Skeletal muscle satellite cell (primary cell): ENCODE results near the gene PDIA3.

Experiments used
- H3K27me3 ChIP-seq: 2 replicates; pipeline ENCODE4 v1.7.0; 2013; ENCODE audit warnings: low read length; ENCODE audit not compliant: control insufficient read depth, insufficient read depth
- H3K36me3 ChIP-seq: 2 replicates; pipeline ENCODE4 v1.7.0; 2013; ENCODE audit warnings: mild to moderate bottlenecking, control low read depth, low read length; ENCODE audit not compliant: insufficient read depth
- H3K4me1 ChIP-seq: 2 replicates; pipeline ENCODE4 v1.7.0; 2013; ENCODE audit warnings: low read length; ENCODE audit not compliant: control insufficient read depth, insufficient read depth
- H3K4me2 ChIP-seq: 2 replicates; pipeline ENCODE4 v1.7.0; 2013; ENCODE audit warnings: mild to moderate bottlenecking, low read length
- H3K4me3 ChIP-seq: 2 replicates; pipeline ENCODE4 v1.7.0; 2013; ENCODE audit warnings: low read length
- H3K9ac ChIP-seq: 2 replicates; pipeline ENCODE4 v1.7.0; 2013; ENCODE audit warnings: mild to moderate bottlenecking, low read depth, low read length, moderate library complexity
- H3K9me3 ChIP-seq: replicated peaks from 2 replicates; pipeline ENCODE4 v1.7.0; 2013; ENCODE audit warnings: mild to moderate bottlenecking, control low read depth, low read length

The PDIA3 gene

GRCh38 chr15:43751885-43752284 is 5.6 kb downstream of the PDIA3 start:
- Histone ChIP-seq H3K4me2 (no peak overlapping the region), H3K9me3 (no peaks in the 10 kb centered on the region), H3K4me3 (no peak overlapping the region), H3K27me3 (no peaks in the 10 kb centered on the region), H3K4me1 (peaks cover 14% of the 10 kb centered on the region), H3K36me3 (peaks cover 51% of the 10 kb centered on the region), H3K9ac (no peak overlapping the region)

DNA sequence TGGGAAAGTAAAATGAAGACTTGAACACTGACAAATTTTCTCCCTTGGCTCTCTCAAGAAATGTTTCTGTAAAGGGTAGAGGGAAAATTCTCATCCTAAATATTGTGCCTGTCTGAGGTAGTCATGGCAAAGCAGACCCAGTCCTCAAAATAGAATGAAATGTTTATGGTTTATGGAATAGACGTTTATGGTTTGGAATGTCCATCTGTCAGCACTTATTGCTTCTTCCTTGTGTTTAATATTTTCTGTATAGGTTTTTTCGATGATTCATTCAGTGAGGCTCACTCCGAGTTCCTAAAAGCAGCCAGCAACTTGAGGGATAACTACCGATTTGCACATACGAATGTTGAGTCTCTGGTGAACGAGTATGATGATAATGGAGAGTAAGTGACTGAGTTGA is 16.6 kb downstream of the PDIA3 start:
- no peak overlapping the region for H3K4me2 ChIP-seq
- H3K27me3 ChIP-seq = no peaks in the 10 kb centered on the region
- H3K4me3 ChIP-seq = no peak overlapping the region
- H3K36me3 ChIP-seq = peaks cover 75% of the 10 kb centered on the region
- H3K9me3 ChIP-seq = no peaks in the 10 kb centered on the region
- no peak overlapping the region for H3K9ac ChIP-seq
- H3K4me1 ChIP-seq = no peaks in the 10 kb centered on the region

DNA sequence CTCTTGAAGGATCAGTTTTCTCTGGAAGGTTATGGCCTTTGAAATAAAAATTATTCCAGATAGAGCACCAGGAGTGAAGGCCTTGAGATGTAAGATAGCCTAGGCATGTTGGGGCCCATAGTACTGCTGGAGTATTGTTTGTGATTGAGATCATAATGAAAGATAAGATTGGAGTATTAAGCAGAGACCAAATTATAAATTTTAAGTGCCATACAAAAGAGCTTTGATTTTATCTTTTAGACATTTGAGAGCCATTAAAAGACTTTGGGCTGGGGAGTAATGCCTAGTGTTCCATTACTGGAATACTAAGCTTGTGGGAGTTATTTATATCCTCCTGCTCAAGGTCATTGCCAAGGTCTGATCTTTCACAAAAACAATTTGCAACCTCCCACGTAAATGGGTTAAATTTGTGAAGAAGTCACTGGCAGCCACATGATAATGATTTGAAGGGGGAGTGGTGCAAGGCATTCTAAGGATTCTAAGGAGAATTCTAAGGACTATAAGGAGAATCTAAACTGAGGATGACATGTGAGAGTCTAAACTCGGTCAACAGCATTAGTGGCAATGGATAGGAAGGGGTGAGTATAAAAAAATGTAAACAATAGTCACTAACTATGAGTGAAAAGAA is 17.7 kb downstream of the PDIA3 start:
- Histone ChIP-seq H3K36me3 (peaks cover 78% of the 10 kb centered on the region), H3K4me1 (no peaks in the 10 kb centered on the region), H3K4me2 (no peak overlapping the region), H3K27me3 (no peaks in the 10 kb centered on the region), H3K9me3 (no peaks in the 10 kb centered on the region), H3K4me3 (no peak overlapping the region), H3K9ac (no peak overlapping the region)

DNA sequence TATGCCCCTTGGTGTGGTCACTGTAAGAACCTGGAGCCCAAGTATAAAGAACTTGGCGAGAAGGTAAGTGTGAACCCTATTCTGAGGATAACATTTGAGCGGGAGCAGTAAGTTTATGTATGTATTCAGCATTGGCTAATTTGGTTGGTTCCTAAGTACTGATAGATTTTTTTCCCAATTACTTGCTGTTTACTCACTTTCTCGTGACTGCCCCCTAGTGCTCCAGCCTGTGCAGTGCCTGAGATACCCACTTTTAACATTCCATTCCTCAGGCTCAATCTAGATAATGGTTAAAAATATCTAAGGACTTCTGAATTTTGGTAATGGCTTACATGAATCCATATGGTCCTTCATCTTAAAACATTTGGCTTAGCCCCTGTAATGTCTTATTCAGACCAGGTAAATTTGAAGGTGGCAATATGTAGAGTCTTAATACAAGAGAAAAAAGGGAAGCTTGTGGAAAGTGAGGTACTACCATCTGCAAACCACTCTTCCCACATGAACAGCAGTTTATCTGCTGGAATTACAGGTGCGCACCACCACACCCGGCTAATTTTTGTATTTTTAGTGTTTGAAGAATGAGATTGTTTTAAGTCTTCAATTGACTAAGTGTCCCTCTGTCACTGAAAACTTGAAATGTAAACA is 23.5 kb downstream of the PDIA3 start:
- H3K4me3 ChIP-seq = no peak overlapping the region
- H3K27me3 ChIP-seq = no peaks in the 10 kb centered on the region
- no peaks in the 10 kb centered on the region for H3K4me1 ChIP-seq
- no peaks in the 10 kb centered on the region for H3K9me3 ChIP-seq
- H3K36me3 ChIP-seq = peaks cover 80% of the 10 kb centered on the region
- H3K4me2 ChIP-seq = no peak overlapping the region
- no peak overlapping the region for H3K9ac ChIP-seq

- Histone ChIP-seq H3K4me3 (no peak overlapping the region), H3K9me3 (no peaks in the 10 kb centered on the region), H3K4me1 (peaks cover 5% of the 10 kb centered on the region), H3K36me3 (peaks cover 59% of the 10 kb centered on the region), H3K27me3 (no peaks in the 10 kb centered on the region), H3K4me2 (no peak overlapping the region), H3K9ac (no peak overlapping the region)
Observed at GRCh38 chr15:43771816-43772215, 25.6 kb downstream of the PDIA3 start.

- Histone ChIP-seq H3K9me3 (no peaks in the 10 kb centered on the region), H3K9ac (no peak overlapping the region), H3K4me2 (no peak overlapping the region), H3K4me1 (peaks cover 8% of the 10 kb centered on the region), H3K27me3 (no peaks in the 10 kb centered on the region), H3K4me3 (no peak overlapping the region), H3K36me3 (peaks cover 54% of the 10 kb centered on the region)
Observed at GRCh38 chr15:43772624-43773023, 26.4 kb downstream of the PDIA3 start.

- H3K27me3 ChIP-seq = no peaks in the 10 kb centered on the region
- peaks cover 40% of the 10 kb centered on the region for H3K36me3 ChIP-seq
- H3K4me2 ChIP-seq = no peak overlapping the region
- H3K4me1 ChIP-seq = peaks cover 10% of the 10 kb centered on the region
- no peaks in the 10 kb centered on the region for H3K9me3 ChIP-seq
- H3K9ac ChIP-seq = no peak overlapping the region
- H3K4me3 ChIP-seq = no peak overlapping the region
Observed at GRCh38 chr15:43774062-43774461, 27.8 kb downstream of the PDIA3 start.

DNA sequence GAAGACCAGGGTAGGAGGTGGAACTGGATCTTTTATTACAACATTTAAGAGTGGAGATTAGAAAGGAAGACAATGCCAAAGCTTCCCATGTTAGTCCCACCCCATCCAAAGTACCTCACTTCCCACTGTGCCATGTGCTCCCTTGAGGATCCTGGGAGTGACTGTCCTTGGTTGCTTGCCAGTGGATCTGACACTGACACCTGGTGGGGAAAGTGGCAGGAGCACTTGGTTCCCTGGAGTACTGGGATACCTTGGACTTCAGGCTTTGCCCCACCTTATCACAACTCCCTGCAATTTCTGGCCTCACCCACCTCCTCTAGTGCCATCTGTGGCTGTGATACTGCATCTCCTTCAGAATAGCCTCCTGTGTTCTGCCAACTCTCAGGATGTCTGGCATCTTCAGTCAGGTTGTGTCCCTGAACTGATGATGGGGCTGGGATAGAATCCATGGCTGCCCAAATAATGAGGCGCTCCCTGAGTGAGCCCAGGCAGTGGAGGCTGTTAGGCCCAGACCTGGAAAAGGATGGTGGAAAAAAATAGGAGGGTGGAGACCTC is 29.2 kb downstream of the PDIA3 start:
- no peak overlapping the region for H3K4me2 ChIP-seq
- no peaks in the 10 kb centered on the region for H3K27me3 ChIP-seq
- no peak overlapping the region for H3K9ac ChIP-seq
- no peaks in the 10 kb centered on the region for H3K9me3 ChIP-seq
- peaks cover 10% of the 10 kb centered on the region for H3K4me1 ChIP-seq
- H3K36me3 ChIP-seq = peaks cover 27% of the 10 kb centered on the region
- no peak overlapping the region for H3K4me3 ChIP-seq

DNA sequence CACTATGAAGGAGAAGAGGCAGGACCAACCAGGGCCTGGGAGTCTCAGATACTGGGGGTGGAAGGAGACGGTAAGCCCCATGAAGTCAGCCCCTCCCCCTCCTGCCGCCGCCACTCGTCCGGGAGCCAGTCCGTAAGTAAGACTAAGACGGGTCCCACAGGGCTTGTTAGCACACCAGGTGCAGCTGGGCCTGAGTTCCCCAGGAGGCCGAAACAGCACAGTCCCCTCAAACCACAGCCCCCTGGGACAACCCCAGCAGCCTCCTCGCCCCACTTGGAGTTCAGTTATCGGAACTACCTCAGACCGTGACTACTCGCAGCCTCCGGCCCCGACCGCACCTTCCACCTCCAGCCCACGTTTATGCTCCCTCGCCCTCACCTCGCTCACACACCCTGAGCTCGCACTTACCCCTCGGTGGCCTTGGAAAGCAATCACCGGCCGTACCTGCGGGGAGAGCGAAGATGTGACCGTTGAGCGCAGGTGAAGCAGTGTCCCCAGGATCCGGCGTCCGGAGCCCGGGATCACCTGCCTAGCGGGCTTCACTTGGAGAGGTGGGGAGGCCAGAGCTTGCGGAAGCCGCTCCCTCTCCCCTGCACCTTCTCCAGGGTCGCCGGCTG is 30.0 kb downstream of the PDIA3 start:
- Histone ChIP-seq H3K9me3 (no peaks in the 10 kb centered on the region), H3K27me3 (no peaks in the 10 kb centered on the region), H3K36me3 (peaks cover 22% of the 10 kb centered on the region), H3K4me1 (peaks cover 10% of the 10 kb centered on the region), H3K4me2 (peak overlapping the region; percentile 88), H3K4me3 (peak overlapping the region; percentile 84), H3K9ac (peak overlapping the region; percentile 82)

- Histone ChIP-seq H3K4me2 (peak within 1 kb of the TSS; percentile 88), H3K9ac (peak within 1 kb of the TSS; percentile 82), H3K4me3 (peak within 1 kb of the TSS; percentile 84), H3K27me3 (no peaks in the 10 kb centered on the region), H3K36me3 (peaks cover 16% of the 10 kb centered on the region), H3K4me1 (peaks cover 10% of the 10 kb centered on the region), H3K9me3 (no peaks in the 10 kb centered on the region)
Observed at GRCh38 chr15:43776718-43777266, 30.6 kb downstream of the PDIA3 start, which contains the start of gene ELL3. ELL3 (minus strand) TSS chr15:43776966; CDS start chr15:43776901, 65 bp downstream.

- Histone ChIP-seq H3K9me3 (no peaks in the 10 kb centered on the region), H3K27me3 (no peaks in the 10 kb centered on the region), H3K36me3 (peaks cover 10% of the 10 kb centered on the region), H3K4me3 (peak overlapping the region; percentile 84), H3K4me1 (peaks cover 10% of the 10 kb centered on the region), H3K9ac (peak overlapping the region; percentile 82), H3K4me2 (peak overlapping the region; percentile 88)
Observed at GRCh38 chr15:43777267-43777914, 31.2 kb downstream of the PDIA3 start.
